ENCODE data around the gene EXOC7. TPM values are rescaled to one million over a fixed set of nuclear protein-coding genes. Genes with fewer than 3 reads are reported as not detected.

EXOC7 gene
- total RNA-seq: 100 to 1,000 TPM in 5 of 9 donors, 10 to 100 TPM in 4; 65.7 to 145 (median 102) TPM
- 100 to 1,000 TPM in 1 of 3 donors, 10 to 100 TPM in 2; 70.0 to 115 (median 89.5) TPM for polyA plus RNA-seq
- long read RNA-seq, donor 1, full-length matches to known transcripts: 31 of 31 reads
- long read RNA-seq, donor 1, partial matches to known transcripts: 0 of 31 reads
- long read RNA-seq, donor 1, other reads (novel, unspliced or antisense): 0 of 31 reads
- long read RNA-seq, donor 2, full-length matches to known transcripts: 27 of 32 reads
- long read RNA-seq, donor 2, partial matches to known transcripts: 5 of 32 reads
- long read RNA-seq, donor 2, other reads (novel, unspliced or antisense): 0 of 32 reads
- long read RNA-seq, donor 3, full-length matches to known transcripts: 21 of 21 reads
- long read RNA-seq, donor 3, partial matches to known transcripts: 0 of 21 reads
- long read RNA-seq, donor 3, other reads (novel, unspliced or antisense): 0 of 21 reads
- long read RNA-seq, donor 4, full-length matches to known transcripts: 13 of 26 reads
- long read RNA-seq, donor 4, partial matches to known transcripts: 3 of 26 reads
- long read RNA-seq, donor 4, other reads (novel, unspliced or antisense): 10 of 26 reads
- long read RNA-seq, donor 5, full-length matches to known transcripts: 346 of 437 reads
- long read RNA-seq, donor 5, partial matches to known transcripts: 17 of 437 reads
- long read RNA-seq, donor 5, other reads (novel, unspliced or antisense): 74 of 437 reads
- long read RNA-seq, donor 6, full-length matches to known transcripts: 29 of 38 reads
- long read RNA-seq, donor 6, partial matches to known transcripts: 1 of 38 reads
- long read RNA-seq, donor 6, other reads (novel, unspliced or antisense): 8 of 38 reads
- long read RNA-seq, donor 7, full-length matches to known transcripts: 8 of 8 reads
- long read RNA-seq, donor 7, partial matches to known transcripts: 0 of 8 reads
- long read RNA-seq, donor 7, other reads (novel, unspliced or antisense): 0 of 8 reads
- long read RNA-seq, donor 8, full-length matches to known transcripts: 40 of 46 reads
- long read RNA-seq, donor 8, partial matches to known transcripts: 6 of 46 reads
- long read RNA-seq, donor 8, other reads (novel, unspliced or antisense): 0 of 46 reads
- long read RNA-seq, donor 9, full-length matches to known transcripts: 22 of 22 reads
- long read RNA-seq, donor 9, partial matches to known transcripts: 0 of 22 reads
- long read RNA-seq, donor 9, other reads (novel, unspliced or antisense): 0 of 22 reads
- long read RNA-seq, donor 10, full-length matches to known transcripts: 20 of 26 reads
- long read RNA-seq, donor 10, partial matches to known transcripts: 6 of 26 reads
- long read RNA-seq, donor 10, other reads (novel, unspliced or antisense): 0 of 26 reads

GRCh38 chr17:76103274-76104139 lies at the start of gene EXOC7:
Gene EXOC7 (minus strand): TSS chr17:76103787. CDS start chr17:76103692, 95 bp downstream.
- intact Hi-C loops (cut with DNase I): no loop called here
- TF ChIP-seq POLR2A (IDR thresholded peaks at IDR 0.05): peak in 1 of 2 donors; percentile 33
- peak in 2 of 6 experiments; percentile 12 to 26 for TF ChIP-seq CTCF (IDR thresholded peaks at IDR 0.05)
- DNase-seq: peak; percentile 87 to 94 (median 92)

DNA sequence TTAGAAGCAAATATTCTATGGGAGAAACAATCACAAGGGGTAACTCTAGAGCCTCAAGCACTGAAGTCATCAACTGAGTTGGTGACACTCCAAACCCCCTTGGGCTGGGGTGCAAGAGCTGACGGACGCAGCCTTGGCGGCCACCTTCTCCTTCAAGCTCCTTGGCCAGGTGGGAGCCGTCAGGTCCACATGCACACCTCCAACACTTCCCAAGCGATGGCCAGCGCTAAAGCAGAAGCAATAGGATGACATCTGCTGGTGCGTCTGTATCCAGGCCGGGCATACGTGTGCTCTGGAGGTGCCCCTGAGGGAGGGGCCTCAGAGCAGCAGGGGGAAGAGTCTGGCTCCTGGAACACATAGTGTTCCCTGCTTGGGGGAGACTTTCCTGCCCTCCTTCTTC lies 49.6 kb upstream of the EXOC7 start:
- intact Hi-C loops (cut with DNase I): no loop called here
- Histone ChIP-seq H3K27ac (no peak overlapping the region), H3K4me1 (replicated peaks in 1 of 2) (no peaks in the 10 kb centered on the region), H3K27me3 (no peaks in the 10 kb centered on the region), H3K36me3 (replicated peaks in 1 of 2) (no peaks in the 10 kb centered on the region), H3K9me3 (replicated peaks in 1 of 3) (no peaks in the 10 kb centered on the region), H3K4me3 (no peak overlapping the region)
- TF ChIP-seq CTCF (IDR thresholded peaks at IDR 0.05) (no peak), POLR2A (IDR thresholded peaks at IDR 0.05) (no peak)
- DNase-seq: no peak
- WGBS, 4 donors: 86 to 97% (median 94%) methylated on average over 8 to 9 of the region's 9 CpGs

More at GRCh38 chr17:76103274-76104139, at the start of gene EXOC7:
- Histone ChIP-seq H3K4me1 (replicated peaks in 1 of 2) (peaks cover 13 to 15% of the 10 kb centered on the region in 2 donors), H3K27ac (peak within 1 kb of the TSS in 3 of 5 donors; percentile 38 to 83 (median 72)), H3K27me3 (no peaks in the 10 kb centered on the region), H3K4me3 (peak within 1 kb of the TSS; percentile 57 to 78 (median 72)), H3K36me3 (replicated peaks in 1 of 2) (peaks cover 0 to 32% of the 10 kb centered on the region in 2 donors), H3K9me3 (replicated peaks in 1 of 3) (no peaks in the 10 kb centered on the region)
- 0 to 7% (median 4%) methylated on average over 25 to 55 of the region's 55 CpGs for WGBS, 4 donors

DNA sequence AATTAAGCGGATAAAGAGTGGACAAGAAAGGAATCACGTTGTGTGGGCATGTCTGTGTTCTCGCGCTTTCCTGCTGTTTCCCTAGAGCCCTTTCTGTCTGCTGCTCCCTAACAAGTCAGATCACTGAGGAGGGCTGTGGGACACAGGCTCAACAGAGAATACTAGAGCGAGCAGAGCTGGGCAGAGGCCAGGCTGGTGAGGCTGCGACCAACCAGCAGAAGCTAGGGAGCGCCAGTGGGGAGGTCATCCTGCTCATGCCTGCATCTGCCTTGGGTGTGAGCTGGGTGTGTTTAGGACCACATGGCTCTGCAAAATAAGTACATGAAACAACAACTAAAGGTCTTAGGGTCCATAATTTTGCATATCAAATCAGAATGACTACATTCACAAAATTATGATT lies 49.0 kb upstream of the EXOC7 start:
- Histone ChIP-seq H3K36me3 (replicated peaks in 1 of 2) (no peaks in the 10 kb centered on the region), H3K27ac (no peak overlapping the region), H3K27me3 (no peaks in the 10 kb centered on the region), H3K9me3 (replicated peaks in 1 of 3) (no peaks in the 10 kb centered on the region), H3K4me1 (replicated peaks in 1 of 2) (no peaks in the 10 kb centered on the region), H3K4me3 (no peak overlapping the region)
- no peak for DNase-seq
- intact Hi-C loops (cut with DNase I): no loop called here
- TF ChIP-seq CTCF (IDR thresholded peaks at IDR 0.05) (no peak), POLR2A (IDR thresholded peaks at IDR 0.05) (no peak)
- WGBS, 4 donors: 85 to 92% (median 88%) methylated on average over 7 of the region's 7 CpGs
